Neural cell (in vitro differentiated cells): ENCODE measurements around the gene SLC2A13. TPM values are rescaled to one million over a fixed set of nuclear protein-coding genes. Genes with fewer than 3 reads are reported as not detected.

Experiments used
- H2AFZ ChIP-seq: fragments of 200-600, 300-800 bp; sonication (generic), shearing (Covaris generic); 2 replicates; pipeline ENCODE4 v1.6.0; 2014; ENCODE audit warnings: low read depth, mild to moderate bottlenecking, antibody characterized with exemption, low read length, moderate library complexity
- H3F3A ChIP-seq: fragments of 200-600 bp; shearing (Covaris generic); 2 replicates; pipeline ENCODE4 v1.6.1; 2016; ENCODE audit warnings: mild to moderate bottlenecking, moderate library complexity, mixed read lengths, antibody characterized with exemption, low read length; ENCODE audit not compliant: insufficient read depth, poor library complexity, severe bottlenecking
- H3K27ac ChIP-seq: fragments of 200-600, 300-800 bp; sonication (generic), shearing (Covaris generic); 2 replicates; pipeline ENCODE4 v1.5.1; 2014; ENCODE audit warnings: mild to moderate bottlenecking, low read length, moderate library complexity
- H3K27me3 ChIP-seq: fragments of 300-800, 200-600 bp; sonication (generic), shearing (Covaris generic); 2 replicates; pipeline ENCODE4 v1.6.0; 2014; ENCODE audit warnings: mild to moderate bottlenecking, low read depth, low read length, moderate library complexity; ENCODE audit not compliant: insufficient read depth
- H3K36me3 ChIP-seq: fragments of 300-800, 200-600 bp; sonication (generic), shearing (Covaris generic); 2 replicates; pipeline ENCODE4 v1.5.1; 2014; ENCODE audit warnings: mild to moderate bottlenecking, antibody characterized with exemption, low read length, moderate library complexity; ENCODE audit not compliant: insufficient read depth
- H3K4me2 ChIP-seq: fragments of 300-800, 200-600 bp; sonication (generic), shearing (Covaris generic); 2 replicates; pipeline ENCODE4 v1.6.0; 2014; ENCODE audit warnings: mild to moderate bottlenecking, low read length
- H3K4me3 ChIP-seq: fragments of 300-800, 200-600 bp; sonication (generic), shearing (Covaris generic); 2 replicates; pipeline ENCODE4 v1.5.1; 2014; ENCODE audit warnings: mild to moderate bottlenecking, low read length, moderate library complexity
- H3K79me2 ChIP-seq: fragments of 200-600 bp; shearing (Covaris generic); replicated peaks from 2 replicates; pipeline ENCODE4 v1.6.0; 2014; ENCODE audit warnings: mild to moderate bottlenecking, low read length, moderate library complexity; ENCODE audit not compliant: insufficient read depth
- H3K9ac ChIP-seq: fragments of 300-800, 200-600 bp; sonication (generic), shearing (Covaris generic); 2 replicates; pipeline ENCODE4 v1.6.1; 2016; ENCODE audit warnings: mild to moderate bottlenecking, low read length, mixed read lengths
- H3K9me2 ChIP-seq: fragments of 200-600 bp; shearing (Covaris generic); 2 replicates; pipeline ENCODE4 v1.6.1; 2016; ENCODE audit warnings: mild to moderate bottlenecking, low read length, mixed read lengths; ENCODE audit not compliant: insufficient read depth
- H3K9me3 ChIP-seq: fragments of 200-600, 300-800 bp; sonication (generic), shearing (Covaris generic); 2 replicates; pipeline ENCODE4 v1.6.1; 2016; ENCODE audit warnings: mild to moderate bottlenecking, mixed run types, low read length, moderate library complexity, mixed read lengths
- H4K20me1 ChIP-seq: fragments of 200-600 bp; shearing (Covaris generic); 2 replicates; pipeline ENCODE4 v1.6.1; 2016; ENCODE audit warnings: mild to moderate bottlenecking, mixed run types; ENCODE audit not compliant: insufficient read depth
- EP300 ChIP-seq: fragments of 450-650 bp; conservative IDR thresholded peaks from 2 replicates; pipeline ENCODE4 v1.6.1; 2014; ENCODE audit warnings: antibody characterized with exemption, mild to moderate bottlenecking, moderate library complexity; ENCODE audit not compliant: poor library complexity, severe bottlenecking
- EZH2 ChIP-seq: fragments of 200-600, 300-800 bp; shearing (Covaris generic), sonication (generic); IDR thresholded peaks from 2 replicates; pipeline ENCODE4 v1.6.1; 2014; ENCODE audit warnings: antibody characterized with exemption, low read length, borderline replicate concordance, mild to moderate bottlenecking; ENCODE audit not compliant: insufficient read depth, poor library complexity, severe bottlenecking
- MXI1 ChIP-seq: fragments of 450-650 bp; conservative IDR thresholded peaks from 2 replicates; pipeline ENCODE4 v1.6.1; 2014; ENCODE audit warnings: antibody characterized with exemption, mild to moderate bottlenecking; ENCODE audit not compliant: poor library complexity, severe bottlenecking
- POLR2AphosphoS5 ChIP-seq: IDR thresholded peaks from 2 replicates; pipeline ENCODE4 v1.6.1; 2012
- RAD21 ChIP-seq: fragments of 450-650 bp; conservative IDR thresholded peaks from 2 replicates; pipeline ENCODE4 v1.6.1; 2014; ENCODE audit warnings: antibody characterized with exemption, mild to moderate bottlenecking, moderate library complexity
- SMC3 ChIP-seq: fragments of 450-650 bp; conservative IDR thresholded peaks from 2 replicates; pipeline ENCODE4 v1.6.1; 2014; ENCODE audit warnings: antibody characterized with exemption, mild to moderate bottlenecking, moderate library complexity; ENCODE audit not compliant: poor library complexity
- TAF1 ChIP-seq: IDR thresholded peaks from 2 replicates; pipeline ENCODE4 v1.6.1; 2012; ENCODE audit warnings: low read depth
- polyA plus RNA-seq: library from polyadenylated mRNA; depleted of rRNA; stranded (reverse); fragments of >200 nt; gene quantifications from 2 replicates; pipeline ENCODE4 v1.2.3, GENCODE V29; 2014
- small RNA-seq, 3 experiments: library from RNA; depleted of rRNA; stranded (forward); fragments of <200 nt; gene quantifications; one replicate each; pipeline ENCODE3, GENCODE V24; 2012
- TF ChIP-seq, protein P1 (sequence below): IDR thresholded peaks from 2 replicates; pipeline ENCODE4 v1.6.1; 2012; ENCODE audit warnings: borderline replicate concordance
- TF ChIP-seq, protein P2 (sequence below): fragments of 450-650 bp; IDR thresholded peaks from 2 replicates; pipeline ENCODE4 v1.5.1; 2014; ENCODE audit warnings: antibody characterized with exemption, mild to moderate bottlenecking, moderate library complexity; ENCODE audit not compliant: poor library complexity, severe bottlenecking

The SLC2A13 gene
- polyA plus RNA-seq, 1 donor from 2014 or later = 10.7 TPM

DNA sequence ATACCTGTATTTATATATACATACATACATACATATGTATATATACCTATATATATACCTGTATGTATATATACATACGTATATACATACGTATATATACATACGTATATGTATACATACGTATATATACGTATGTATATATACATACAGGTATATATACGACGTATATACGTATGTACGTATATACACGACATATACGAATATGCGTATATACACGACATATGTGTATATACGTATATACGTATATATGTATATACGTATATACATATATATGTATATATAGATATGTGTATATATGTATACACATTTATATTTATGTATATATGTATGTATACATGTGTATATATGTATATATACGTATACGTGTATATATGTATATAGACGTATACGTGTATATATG lies 393.5 kb downstream of the SLC2A13 start:
- Histone ChIP-seq H3K4me3 (no peak overlapping the region), H3K4me2 (no peak overlapping the region), H2AFZ (no peak overlapping the region), H3K9me2 (no peaks in the 10 kb centered on the region), H3K36me3 (no peaks in the 10 kb centered on the region), H3K27me3 (no peaks in the 10 kb centered on the region), H4K20me1 (no peaks in the 10 kb centered on the region), H3K9ac (no peak overlapping the region), H3K9me3 (no peaks in the 10 kb centered on the region), H3F3A (no peaks in the 10 kb centered on the region), H3K27ac (no peak overlapping the region), H3K79me2 (no peaks in the 10 kb centered on the region)
- TF ChIP-seq, protein P1, sequence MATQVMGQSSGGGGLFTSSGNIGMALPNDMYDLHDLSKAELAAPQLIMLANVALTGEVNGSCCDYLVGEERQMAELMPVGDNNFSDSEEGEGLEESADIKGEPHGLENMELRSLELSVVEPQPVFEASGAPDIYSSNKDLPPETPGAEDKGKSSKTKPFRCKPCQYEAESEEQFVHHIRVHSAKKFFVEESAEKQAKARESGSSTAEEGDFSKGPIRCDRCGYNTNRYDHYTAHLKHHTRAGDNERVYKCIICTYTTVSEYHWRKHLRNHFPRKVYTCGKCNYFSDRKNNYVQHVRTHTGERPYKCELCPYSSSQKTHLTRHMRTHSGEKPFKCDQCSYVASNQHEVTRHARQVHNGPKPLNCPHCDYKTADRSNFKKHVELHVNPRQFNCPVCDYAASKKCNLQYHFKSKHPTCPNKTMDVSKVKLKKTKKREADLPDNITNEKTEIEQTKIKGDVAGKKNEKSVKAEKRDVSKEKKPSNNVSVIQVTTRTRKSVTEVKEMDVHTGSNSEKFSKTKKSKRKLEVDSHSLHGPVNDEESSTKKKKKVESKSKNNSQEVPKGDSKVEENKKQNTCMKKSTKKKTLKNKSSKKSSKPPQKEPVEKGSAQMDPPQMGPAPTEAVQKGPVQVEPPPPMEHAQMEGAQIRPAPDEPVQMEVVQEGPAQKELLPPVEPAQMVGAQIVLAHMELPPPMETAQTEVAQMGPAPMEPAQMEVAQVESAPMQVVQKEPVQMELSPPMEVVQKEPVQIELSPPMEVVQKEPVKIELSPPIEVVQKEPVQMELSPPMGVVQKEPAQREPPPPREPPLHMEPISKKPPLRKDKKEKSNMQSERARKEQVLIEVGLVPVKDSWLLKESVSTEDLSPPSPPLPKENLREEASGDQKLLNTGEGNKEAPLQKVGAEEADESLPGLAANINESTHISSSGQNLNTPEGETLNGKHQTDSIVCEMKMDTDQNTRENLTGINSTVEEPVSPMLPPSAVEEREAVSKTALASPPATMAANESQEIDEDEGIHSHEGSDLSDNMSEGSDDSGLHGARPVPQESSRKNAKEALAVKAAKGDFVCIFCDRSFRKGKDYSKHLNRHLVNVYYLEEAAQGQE = no peak
- TF ChIP-seq EP300 (no peak), SMC3 (no peak), EZH2 (no peak), MXI1 (no peak), TAF1 (no peak), RAD21 (no peak), POLR2AphosphoS5 (no peak)
- TF ChIP-seq, protein P2, sequence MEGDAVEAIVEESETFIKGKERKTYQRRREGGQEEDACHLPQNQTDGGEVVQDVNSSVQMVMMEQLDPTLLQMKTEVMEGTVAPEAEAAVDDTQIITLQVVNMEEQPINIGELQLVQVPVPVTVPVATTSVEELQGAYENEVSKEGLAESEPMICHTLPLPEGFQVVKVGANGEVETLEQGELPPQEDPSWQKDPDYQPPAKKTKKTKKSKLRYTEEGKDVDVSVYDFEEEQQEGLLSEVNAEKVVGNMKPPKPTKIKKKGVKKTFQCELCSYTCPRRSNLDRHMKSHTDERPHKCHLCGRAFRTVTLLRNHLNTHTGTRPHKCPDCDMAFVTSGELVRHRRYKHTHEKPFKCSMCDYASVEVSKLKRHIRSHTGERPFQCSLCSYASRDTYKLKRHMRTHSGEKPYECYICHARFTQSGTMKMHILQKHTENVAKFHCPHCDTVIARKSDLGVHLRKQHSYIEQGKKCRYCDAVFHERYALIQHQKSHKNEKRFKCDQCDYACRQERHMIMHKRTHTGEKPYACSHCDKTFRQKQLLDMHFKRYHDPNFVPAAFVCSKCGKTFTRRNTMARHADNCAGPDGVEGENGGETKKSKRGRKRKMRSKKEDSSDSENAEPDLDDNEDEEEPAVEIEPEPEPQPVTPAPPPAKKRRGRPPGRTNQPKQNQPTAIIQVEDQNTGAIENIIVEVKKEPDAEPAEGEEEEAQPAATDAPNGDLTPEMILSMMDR = no peak

Small RNA genes within 50 kb of the gene (small RNA-seq; reads per million reads assigned to genes)
- gene RF00414 = 0 reads per million in 3 experiments

Other genes with a start within 250 kb of the SLC2A13 start
- 0.04 and 0.54 TPM in 2 replicates for gene LRRK2, start 118.9 kb upstream of the SLC2A13 start, polyA plus RNA-seq